ENCODE results near the gene ENTPD8. TPM values are rescaled to one million over a fixed set of nuclear protein-coding genes. Genes with fewer than 3 reads are reported as not detected.

Gene ENTPD8
- total RNA-seq, 1 experiment from 2014 or later: 0.77 TPM

- peaks cover 7 to 12% of the 10 kb centered on the region in 2 experiments for H3K4me1 Mint-ChIP-seq
- Histone ChIP-seq H4K20me1 (ENCODE audit: control insufficient read depth, insufficient read depth, insufficient read length) (no peaks in the 10 kb centered on the region), H3K79me1 (ENCODE audit: insufficient read depth, low read depth, low read length, poor library complexity, severe bottlenecking) (no peaks in the 10 kb centered on the region), H2BK120ac (ENCODE audit: low read depth, low read length, poor library complexity, severe bottlenecking) (no peak overlapping the region), H4K91ac (ENCODE audit: insufficient read length, low read depth, low read length) (no peak overlapping the region), H3K27ac (ENCODE audit: insufficient read length, low read depth, low read length) (no peak overlapping the region), H3K4me2 (ENCODE audit: insufficient read depth, insufficient read length, low read length) (peak overlapping the region; percentile 85), H4K5ac (ENCODE audit: insufficient read length, low read depth, low read length) (no peak overlapping the region), H3K23me2 (ENCODE audit: insufficient read length, low read depth, low read length, poor library complexity, severe bottlenecking) (no peaks in the 10 kb centered on the region), H2BK20ac (ENCODE audit: low read depth, low read length, poor library complexity, severe bottlenecking) (no peak overlapping the region), H3K18ac (ENCODE audit: insufficient read length, low read depth, low read length) (no peak overlapping the region), H2BK15ac (ENCODE audit: low read depth, low read length) (no peak overlapping the region), H2AK5ac (ENCODE audit: insufficient read length, low read length) (no peak overlapping the region), H3T11ph (ENCODE audit: low read length) (no peak overlapping the region), H3K79me2 (ENCODE audit: insufficient read depth, low read length) (no peaks in the 10 kb centered on the region), H3K56ac (ENCODE audit: insufficient read length, low read depth, low read length) (no peak overlapping the region), H3K27me3 (ENCODE audit: insufficient read depth, low read length) (no peaks in the 10 kb centered on the region), H3K9ac (ENCODE audit: extremely low read depth, insufficient read length, low read length) (no peak overlapping the region), H3K4me1 (ENCODE audit: insufficient read depth, low read length) (no peaks in the 10 kb centered on the region), H3K9me3 (ENCODE audit: control insufficient read depth, low read depth, low read length) (no peaks in the 10 kb centered on the region), H3K23ac (ENCODE audit: insufficient read length, low read depth, low read length) (no peak overlapping the region), H2BK5ac (ENCODE audit: insufficient read length, low read length) (no peak overlapping the region), H3K14ac (ENCODE audit: insufficient read depth, low read length) (no peak overlapping the region), H3K4ac (ENCODE audit: low read depth, low read length) (no peak overlapping the region), H2BK12ac (ENCODE audit: insufficient read length, low read depth, low read length) (no peak overlapping the region), H2AFZ (ENCODE audit: low read length) (no peak overlapping the region), H4K8ac (replicated peaks; ENCODE audit: insufficient read length, low read depth, low read length) (no peak overlapping the region)
- no peaks in the 10 kb centered on the region for H3K36me3 Mint-ChIP-seq (ENCODE audit: insufficient read depth in 1 of 3, low read depth in 3 of 3)
- no peak for DNase-seq
- no peak for TF ChIP-seq CTCF (conservative IDR thresholded peaks at IDR 0.05)
- H3K27ac Mint-ChIP-seq: no peak overlapping the region
- peak overlapping the region; percentile 58 to 85 for H3K4me3 Mint-ChIP-seq
- 0 out of 5 replicates have a peak, but pooled peaks cover 0 to 1% of the 10 kb centered on the region in 2 experiments for H3K9me3 Mint-ChIP-seq
- peaks cover 20% of the 10 kb centered on the region for H3K27me3 Mint-ChIP-seq (ENCODE audit: low read depth)
- WGBS (ENCODE audit: extremely low coverage, insufficient read length, low lambda C conversion rate): no CpG with 5 or more reads among the region's 7 CpGs
Measured at GRCh38 chr9:137441935-137442321, 771 bp upstream of the ENTPD8 start.

Measured in H9 (cell line).